HG03575 (cell line): ENCODE measurements around the gene KRTAP4-3.
"Not testable (repeated sequence)": the region's sequence is repeated elsewhere in the genome, so short reads cannot be mapped to it uniquely, and the experiment has no call there.

Experiments used
- ATAC-seq: cut with Tn5 transposase; IDR thresholded peaks from one replicate; pipeline ENCODE4 v1.9.1; 2021; ENCODE audit not compliant: unreplicated experiment, insufficient number of reproducible peaks, low FRiP score; ENCODE audit errors: extremely low read depth

KRTAP4-3 gene

DNA sequence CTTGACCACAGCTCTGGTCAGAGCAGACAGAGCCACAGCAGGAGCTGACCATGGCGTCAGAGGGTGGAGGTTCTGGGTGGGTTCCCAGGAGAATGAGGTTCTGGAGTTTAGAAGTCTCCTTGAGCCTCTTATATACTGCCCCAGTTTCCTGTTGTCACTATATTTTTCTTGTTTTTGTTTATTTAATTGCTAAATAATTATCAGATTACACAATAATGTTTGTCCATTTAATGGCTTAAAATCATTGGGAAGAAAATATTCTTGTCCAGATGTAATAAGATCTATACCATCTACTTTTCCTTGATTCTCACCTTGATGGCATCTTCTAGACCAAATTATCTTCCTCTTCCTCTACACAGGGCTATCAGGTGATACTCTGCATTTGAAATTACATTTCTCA is at the start of gene KRTAP4-3:
Gene KRTAP4-3 (minus strand): TSS at position 101 of the 400 bp plus-strand sequence. CDS start 49 bp downstream, at position 52.
- no peak for ATAC-seq

DNA sequence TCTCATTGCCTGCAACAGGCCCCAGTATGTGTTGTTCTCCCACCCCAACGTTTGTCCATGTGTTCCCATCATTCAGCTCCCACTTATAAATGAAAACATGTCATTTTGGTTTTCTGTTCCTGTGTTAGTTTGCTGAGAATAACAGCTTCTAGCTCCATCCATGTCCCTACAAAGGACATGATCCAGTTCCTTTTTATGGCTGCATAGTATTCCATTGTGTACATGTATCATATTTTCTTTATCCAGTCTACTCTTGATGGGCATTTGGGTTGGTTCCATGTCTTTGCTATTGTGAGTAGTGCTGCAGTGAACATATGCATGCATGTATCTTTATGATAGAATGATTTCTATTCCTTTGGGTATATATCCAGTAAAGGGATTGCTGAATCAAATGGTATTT is 47.7 kb upstream of the KRTAP4-3 start:
- no peak for ATAC-seq

DNA sequence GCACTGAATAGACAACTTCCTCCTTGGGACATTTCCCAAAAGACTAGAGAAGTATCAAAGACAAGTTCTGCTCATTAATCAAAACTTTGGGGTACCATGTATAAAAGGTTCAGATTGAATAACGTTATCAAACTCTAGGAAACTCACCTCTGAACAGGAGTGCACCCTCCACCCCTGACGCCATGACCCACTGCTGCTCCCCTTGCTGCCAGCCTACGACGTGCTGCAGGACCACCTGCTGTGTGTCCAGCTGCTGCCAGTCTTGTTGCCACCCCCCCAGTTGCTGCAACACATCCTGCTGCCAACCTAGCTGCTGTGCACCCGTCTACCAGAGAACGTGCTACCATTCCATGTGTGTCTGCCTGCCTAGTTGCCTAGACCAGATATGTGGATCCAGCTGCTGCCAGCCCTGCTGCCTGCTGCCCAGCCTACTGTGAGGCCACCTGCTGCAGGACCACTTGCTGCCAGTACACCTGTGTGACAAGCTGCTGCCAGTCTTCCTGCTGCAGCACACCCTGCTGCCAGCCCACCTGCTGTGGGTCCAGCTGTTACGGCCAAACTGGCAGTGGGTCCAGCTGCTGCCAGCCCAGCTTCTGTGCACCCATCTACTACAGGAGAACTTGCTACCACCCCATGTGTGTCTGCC is 44.6 kb upstream of the KRTAP4-3 start:
- ATAC-seq = no peak

DNA sequence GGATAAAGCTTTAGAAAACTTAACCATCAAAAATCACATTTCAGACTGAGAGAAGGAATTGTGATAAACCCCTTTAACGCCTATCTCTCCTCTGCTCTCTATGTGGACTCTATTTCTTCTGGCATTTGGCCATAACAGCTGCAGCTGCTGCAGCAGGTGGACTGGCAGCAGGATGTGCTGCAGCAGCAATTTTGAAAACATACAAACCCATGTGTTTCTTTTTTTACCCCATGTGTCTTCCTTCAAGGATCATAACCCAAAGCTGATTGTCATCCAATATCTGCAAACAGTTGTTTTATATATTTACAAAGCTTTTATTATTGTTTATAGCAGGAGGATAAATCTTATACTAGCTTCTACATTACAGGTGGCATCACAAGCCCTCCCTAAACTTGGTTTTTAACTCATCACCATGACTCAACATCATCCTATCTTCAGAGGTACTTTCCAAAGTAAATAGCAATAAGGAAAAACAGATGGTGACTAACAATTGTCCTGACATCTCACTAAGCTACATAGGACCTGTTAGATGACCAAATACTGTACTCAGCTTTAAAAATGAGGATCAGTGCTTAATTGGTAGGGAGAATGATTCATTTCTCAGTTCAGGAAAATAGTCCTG is 43.9 kb upstream of the KRTAP4-3 start:
- ATAC-seq = no peak

DNA sequence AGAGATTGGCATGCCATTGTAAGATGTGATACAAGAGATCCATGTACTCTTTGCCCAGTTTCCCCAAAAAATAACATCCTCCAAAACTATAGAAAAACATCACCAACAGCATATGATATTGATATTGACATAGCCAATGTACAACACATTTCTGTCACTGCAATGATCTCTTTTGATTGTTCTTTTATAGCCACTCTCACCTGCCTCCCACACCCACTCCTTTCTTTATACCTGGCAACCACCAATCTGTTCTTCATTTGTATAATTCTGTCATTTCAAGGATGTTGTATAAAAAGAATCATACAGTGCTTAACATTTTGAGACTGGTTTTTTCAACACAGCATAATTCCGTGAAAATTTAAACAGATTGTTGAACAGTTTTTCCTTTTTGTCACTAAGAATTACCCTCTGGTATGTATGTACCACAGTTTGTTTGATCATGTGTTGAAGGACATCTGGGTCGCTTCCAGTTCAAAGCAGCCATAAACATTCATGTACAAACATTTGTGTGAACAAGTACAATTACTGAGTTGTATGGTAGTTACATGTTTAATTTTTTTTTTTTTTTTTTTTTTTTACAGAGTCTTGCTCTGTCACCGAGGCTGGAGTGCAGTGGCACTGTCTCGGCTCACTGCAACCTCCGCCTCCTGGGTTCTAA is 31.5 kb upstream of the KRTAP4-3 start:
- ATAC-seq = no peak

DNA sequence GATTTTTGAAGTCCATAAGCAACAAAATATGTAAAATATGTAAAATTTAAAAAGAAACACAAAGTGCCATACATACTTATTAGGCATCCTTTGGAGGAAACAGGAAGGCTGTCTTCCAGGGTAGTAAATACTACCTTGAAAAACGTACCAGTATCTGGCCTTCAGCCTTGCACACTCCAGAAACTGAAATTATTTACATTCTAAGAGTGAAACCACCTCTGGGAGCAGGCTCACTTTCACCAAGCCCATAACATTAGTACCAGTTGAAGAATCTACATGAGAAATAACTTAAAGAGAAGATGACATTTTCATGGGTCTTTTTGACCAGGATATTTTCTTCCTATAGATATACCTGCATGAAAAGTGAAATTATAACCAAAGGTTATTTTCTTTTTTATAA is 28.0 kb upstream of the KRTAP4-3 start:
- ATAC-seq = no peak

DNA sequence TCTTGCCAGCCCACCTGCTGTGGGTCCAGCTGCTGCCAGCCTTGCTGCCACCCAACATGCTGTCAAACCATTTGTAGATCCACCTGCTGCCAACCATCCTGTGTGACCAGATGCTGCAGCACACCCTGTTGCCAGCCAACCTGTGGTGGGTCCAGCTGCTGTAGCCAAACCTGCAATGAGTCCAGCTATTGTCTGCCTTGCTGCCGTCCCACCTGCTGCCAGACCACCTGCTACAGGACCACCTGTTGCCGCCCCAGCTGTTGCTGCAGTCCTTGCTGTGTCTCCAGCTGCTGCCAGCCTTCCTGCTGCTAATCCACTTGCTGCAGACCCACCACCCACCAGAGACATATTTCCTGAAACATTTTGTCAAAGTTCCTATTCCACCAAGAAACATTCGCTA is 22.3 kb upstream of the KRTAP4-3 start:
- no peak for ATAC-seq

DNA sequence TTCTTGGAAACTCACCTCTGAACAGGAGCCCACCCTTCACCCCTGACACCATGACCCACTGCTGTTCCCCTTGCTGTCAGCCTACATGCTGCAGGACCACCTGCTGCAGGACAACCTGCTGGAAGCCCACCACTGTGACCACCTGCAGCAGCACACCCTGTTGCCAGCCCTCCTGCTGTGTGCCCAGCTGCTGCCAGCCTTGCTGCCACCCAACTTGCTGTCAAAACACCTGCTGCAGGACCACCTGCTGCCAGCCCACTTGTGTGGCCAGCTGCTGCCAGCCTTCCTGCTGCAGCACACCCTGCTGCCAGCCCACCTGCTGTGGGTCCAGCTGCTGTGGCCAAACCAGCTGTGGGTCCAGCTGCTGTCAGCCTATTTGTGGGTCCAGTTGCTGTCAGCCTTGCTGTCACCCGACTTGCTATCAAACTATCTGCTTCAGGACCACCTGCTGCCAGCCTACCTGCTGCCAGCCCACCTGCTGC is 21.9 kb upstream of the KRTAP4-3 start, which contains the start of gene KRTAP9-1:
Gene KRTAP9-1 (plus strand): TSS at position 51 of the 482 bp plus-strand sequence. CDS start 0 bp downstream, at position 51.
- not testable (repeated sequence) for ATAC-seq

DNA sequence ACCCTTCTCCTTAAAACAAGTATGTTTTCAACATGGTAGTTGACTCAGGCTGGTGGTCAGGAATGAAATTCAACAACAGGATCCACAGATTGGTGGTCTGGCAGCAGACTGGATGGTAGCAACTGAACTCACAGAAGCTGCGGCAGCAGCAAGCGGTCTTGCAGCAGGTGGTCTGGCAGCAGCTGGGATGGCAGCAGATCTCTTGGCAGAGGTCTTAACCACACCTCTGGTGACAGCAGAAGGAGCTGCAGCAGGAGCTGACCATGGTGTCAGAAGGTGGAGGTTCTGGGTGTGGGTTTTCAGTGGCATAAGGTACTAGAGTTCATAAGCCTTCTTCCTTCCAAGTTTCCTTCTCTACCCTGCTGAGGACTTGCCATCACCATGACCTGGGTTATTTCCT is 18.9 kb upstream of the KRTAP4-3 start:
- ATAC-seq = no peak

DNA sequence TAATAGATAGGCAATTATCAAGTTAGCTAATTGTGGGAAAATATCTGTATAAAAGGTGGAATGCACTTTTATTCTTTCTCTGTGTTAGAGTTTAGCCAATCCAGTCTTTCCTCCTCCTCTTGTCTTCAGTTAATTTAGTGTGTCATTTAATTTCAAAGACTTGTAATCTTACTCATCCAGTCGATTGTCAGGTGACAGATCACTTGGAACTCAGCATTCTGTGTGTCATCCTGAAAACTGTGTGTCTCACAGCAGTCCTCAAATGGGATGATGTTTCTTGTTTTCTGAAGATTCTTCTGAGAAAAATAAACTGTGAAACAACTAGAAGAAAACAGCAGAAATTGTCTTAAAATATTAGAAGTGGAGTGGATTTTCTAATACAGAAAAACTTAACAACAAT is 17.0 kb upstream of the KRTAP4-3 start:
- ATAC-seq = no peak

DNA sequence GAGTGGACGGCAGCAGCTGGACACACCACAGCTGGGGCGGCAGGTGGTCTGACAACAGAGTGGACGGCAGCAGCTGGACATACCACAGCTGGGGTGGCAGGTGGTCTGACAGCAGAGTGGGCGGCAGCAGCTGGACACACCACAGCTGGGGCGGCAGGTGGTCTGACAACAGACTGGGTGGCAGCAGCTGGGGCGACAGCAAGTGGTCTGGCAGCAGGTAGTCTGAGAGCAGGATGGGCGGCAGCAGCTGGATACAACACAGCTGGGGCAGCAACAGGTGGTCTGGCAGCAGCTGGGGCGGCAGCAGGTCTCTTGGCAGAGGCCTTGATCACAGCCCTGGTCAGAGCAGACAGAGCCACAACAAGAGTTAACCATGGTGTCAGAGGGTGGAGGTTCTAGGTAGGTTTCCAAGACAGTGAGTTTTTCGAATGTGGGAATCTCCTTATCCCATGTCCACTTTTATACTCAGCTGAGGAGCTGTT is 16.5 kb upstream of the KRTAP4-3 start, which contains the start of gene KRTAP4-1:
Gene KRTAP4-1 (minus strand): TSS at position 432 of the 482 bp plus-strand sequence. CDS start 57 bp downstream, at position 375.
- ATAC-seq = no peak

DNA sequence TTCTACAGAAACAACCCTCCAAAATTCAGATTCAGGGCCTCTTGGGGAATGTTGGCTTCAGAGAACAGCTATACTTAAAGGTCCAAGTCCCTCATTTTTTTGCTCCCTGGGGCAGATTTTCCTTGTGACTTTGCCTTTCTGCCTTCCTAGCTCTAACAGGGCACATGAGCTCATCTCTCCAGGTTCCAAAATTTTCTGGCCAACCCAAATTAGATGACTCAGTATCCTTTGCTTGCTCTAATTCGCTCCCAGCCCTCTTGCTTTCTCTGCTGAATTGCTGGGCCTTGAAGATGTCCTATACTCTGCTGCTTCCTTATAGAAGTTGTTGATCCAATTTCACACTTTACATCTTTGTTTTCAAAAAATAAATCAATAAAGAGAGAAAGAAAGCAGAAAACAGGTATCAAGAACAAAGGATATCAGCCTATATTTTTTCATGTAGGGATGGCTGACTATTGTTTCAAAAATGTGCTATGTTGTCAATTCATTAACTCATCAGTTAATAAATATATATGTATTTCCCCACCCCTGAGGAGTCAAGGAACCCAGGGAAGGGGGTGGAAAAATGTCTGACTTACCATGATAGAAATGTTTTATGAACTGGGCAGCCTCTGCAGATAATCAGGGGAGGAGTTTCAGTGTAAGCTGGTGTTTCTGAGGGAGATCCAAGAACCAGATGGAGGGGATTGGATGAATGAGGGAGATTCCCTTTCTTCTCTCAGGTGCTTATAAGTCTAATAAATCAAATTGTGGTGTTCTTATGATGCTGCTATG is 11.0 kb upstream of the KRTAP4-3 start:
- ATAC-seq = no peak

DNA sequence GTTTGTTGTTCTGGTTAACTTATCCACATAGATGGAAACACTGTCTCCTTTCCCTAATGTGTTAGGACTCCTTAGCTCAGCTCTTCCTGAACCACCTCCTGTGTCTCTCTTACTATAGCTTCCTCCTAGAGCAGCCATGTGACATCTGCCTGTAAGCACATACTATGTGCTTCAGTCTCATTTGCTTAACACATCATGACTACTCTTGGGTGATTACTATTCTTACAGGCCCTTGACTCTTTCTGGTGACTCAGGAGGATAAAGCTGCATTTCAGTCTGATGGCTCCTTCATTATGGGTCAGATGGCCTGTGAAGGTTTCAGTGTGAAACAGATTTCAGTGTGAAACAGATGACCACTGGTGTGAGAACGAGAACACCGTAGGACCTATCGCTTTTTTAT is 10.3 kb upstream of the KRTAP4-3 start:
- no peak for ATAC-seq

DNA sequence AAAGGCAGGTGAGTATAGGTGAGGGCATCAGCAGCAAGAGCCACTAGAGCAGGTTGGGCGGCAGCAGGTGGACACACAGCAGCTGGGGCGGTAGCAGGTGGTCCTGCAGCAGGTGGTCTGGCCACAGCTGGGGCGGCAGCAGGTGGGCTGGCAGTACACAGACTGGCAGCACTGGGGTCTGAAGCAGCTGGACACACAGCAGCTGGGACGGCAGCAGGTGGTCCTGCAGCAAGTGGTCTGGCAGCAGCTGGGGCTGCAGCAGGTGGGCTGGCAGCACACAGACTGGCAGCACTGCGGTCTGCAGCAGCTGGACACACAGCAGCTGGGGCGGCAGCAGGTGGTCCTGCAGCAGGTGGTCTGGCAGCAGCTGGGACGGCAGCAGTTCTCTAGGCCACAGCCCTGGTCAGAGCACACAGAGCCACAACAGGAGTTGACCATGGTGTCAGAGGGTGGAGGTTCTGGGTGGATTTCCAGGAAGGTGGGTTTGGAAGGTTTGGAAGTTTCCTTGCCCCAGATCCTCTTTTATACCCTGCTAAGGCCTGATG is 9.8 kb upstream of the KRTAP4-3 start, which contains the start of gene KRTAP4-2:
Gene KRTAP4-2 (minus strand): TSS at position 495 of the 545 bp plus-strand sequence. CDS start 57 bp downstream, at position 438.
- no peak for ATAC-seq

DNA sequence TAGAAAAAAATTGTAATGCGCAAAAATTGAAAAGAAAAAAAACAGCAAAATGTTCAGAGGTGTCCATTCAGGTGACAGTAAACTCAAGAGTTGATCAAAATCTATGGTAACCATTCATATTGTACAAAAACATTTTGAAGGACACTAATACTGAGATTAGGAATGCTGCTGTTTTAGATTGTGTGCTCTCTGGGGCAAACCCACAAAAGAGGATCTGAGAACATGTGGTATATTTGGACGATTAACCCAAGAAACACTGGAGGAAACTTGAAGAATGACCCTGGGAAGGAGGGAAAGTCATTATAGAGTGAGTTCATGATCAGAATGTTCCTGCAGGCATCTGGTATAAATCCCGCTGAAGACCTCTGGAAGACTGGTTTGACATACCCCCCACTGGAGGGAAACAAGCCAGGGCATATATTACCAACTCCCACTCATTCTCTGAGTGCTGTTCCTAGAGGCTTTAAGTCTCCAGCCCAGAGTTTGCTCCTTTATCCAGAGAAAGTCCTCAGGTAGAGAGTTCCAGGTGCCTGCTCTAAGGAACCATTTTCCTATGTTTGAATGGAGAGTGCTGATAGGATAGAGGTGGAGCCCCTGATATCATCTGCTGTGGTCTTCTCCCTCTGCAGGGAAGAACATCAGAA is 8.8 kb upstream of the KRTAP4-3 start:
- ATAC-seq = no peak

DNA sequence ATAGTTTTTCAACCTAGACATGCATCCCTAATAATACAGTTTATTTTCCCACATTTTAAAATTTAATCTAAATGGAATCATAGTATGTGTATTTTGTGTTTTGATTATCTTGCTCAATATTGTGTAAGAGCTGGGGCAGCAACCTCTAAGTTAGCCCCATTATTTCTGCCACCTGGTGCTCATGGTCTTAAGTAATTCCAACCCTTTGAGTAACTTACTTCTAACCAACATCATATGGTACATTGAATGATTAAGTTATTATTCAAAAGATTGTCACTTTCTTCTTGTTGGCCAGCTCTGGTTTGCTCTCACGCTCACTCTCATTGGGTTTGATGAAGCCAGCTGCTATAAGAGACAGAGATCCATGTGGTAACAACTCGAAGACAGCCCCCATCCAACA is 3.9 kb upstream of the KRTAP4-3 start:
- no peak for ATAC-seq

DNA sequence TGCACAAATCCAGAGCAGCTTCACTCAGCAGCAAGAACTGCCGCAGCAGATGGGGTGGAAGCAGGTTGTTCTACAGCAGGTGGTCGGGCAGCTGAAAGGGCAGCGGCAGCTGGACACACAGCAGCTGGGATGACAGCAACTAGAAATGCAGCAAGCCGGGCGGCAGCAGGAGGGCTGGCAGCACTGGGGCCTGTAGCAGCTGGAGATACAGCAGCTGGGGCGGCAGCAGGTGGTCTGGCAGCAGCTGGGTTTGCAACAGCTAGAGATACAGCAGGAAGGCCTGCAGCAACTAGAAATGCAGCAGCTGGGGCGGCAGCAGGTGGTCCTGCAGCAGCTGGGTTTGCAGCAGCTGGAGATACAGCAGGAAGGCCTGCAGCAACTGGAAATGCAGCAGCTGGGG is 460 bp downstream of the KRTAP4-3 start:
- no peak for ATAC-seq

DNA sequence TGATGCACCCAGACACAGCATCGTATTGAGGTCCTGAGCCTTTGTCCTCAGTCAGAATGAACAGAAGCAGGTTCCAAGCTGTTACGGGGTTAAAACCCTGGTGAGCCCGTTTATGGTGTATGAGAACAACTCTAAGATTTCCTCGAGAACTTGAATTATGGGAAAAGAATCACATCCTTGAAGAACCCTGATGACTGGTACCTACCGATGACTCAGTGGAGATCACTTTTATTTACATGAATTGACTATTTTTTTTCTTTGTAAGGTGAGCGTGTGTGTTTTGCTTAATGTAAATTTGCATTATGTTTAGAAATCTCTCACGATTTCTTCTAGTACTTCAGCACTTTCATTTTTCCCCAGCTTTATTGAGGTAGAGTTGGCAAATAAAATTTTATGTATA is 4.2 kb downstream of the KRTAP4-3 start:
- ATAC-seq = no peak
